ENCODE results near the gene RTEL1. TPM values are rescaled to one million over a fixed set of nuclear protein-coding genes. Genes with fewer than 3 reads are reported as not detected.
"Not testable (repeated sequence)": the region's sequence is repeated elsewhere in the genome, so short reads cannot be mapped to it uniquely, and the experiment has no call there.

The RTEL1 gene
- polyA plus RNA-seq, 1 experiment, result 11.3 TPM

DNA sequence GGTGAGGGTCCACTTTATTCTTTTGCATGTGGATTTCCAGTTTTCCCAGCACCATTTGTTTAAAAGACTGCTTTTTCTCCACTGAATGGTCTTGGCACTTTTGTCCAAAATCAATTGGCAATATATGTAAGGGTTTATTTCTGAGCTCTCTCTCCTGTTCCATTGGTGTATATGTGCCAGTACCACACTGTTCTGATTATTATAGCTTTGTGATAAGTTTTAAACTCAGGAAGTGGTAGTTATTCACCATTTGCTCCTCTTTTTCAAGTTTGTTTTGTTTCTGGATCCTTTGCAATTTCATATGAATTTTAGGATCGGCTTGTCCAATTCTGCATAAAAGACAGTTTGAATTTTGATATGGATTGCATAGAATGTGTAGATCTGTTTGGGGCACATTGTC, 54.1 kb downstream of the RTEL1 start:
- no peak overlapping the region for H3K4me3 ChIP-seq (ENCODE audit: low read depth, low read length)
- H3K27ac ChIP-seq (ENCODE audit: low read depth, low read length), result no peak overlapping the region
- TF ChIP-seq, protein P1, sequence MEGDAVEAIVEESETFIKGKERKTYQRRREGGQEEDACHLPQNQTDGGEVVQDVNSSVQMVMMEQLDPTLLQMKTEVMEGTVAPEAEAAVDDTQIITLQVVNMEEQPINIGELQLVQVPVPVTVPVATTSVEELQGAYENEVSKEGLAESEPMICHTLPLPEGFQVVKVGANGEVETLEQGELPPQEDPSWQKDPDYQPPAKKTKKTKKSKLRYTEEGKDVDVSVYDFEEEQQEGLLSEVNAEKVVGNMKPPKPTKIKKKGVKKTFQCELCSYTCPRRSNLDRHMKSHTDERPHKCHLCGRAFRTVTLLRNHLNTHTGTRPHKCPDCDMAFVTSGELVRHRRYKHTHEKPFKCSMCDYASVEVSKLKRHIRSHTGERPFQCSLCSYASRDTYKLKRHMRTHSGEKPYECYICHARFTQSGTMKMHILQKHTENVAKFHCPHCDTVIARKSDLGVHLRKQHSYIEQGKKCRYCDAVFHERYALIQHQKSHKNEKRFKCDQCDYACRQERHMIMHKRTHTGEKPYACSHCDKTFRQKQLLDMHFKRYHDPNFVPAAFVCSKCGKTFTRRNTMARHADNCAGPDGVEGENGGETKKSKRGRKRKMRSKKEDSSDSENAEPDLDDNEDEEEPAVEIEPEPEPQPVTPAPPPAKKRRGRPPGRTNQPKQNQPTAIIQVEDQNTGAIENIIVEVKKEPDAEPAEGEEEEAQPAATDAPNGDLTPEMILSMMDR (IDR thresholded peaks at IDR 0.05; ENCODE audit: low read depth, low read length), result no peak
- CTCF ChIA-PET, result no interaction called here
- H3K27me3 ChIP-seq (ENCODE audit: control insufficient read depth, insufficient read depth, low read length), result no peaks in the 10 kb centered on the region
- peaks cover 18% of the 10 kb centered on the region for H3K9me3 ChIP-seq (ENCODE audit: control insufficient read depth, insufficient read depth, low read length)
- POLR2A ChIA-PET, result no interaction called here
- no peak for DNase-seq (ENCODE audit: low read depth, low spot score)

DNA sequence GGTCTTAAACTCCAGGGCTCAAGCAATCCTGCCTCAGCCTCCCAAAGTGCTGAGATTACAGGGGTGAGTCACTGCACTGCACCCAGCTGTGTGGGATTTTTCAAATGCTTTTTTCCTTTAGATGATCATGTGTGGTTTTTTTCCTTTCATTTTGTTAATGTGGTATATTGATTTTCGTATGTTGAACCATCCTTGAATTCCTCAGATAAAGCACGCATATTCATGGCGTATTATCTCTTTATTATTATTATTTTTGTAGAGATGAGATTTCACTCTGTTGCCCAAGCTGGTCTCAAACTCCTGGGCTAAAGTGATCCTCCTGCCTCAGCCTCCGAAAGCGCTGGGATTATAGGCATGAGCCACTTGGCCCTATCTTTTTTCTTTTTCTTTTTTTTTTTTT, 56.7 kb downstream of the RTEL1 start:
- H3K9me3 ChIP-seq (ENCODE audit: control insufficient read depth, insufficient read depth, low read length), result peaks cover 27% of the 10 kb centered on the region
- TF ChIP-seq, protein P1 (IDR thresholded peaks at IDR 0.05; ENCODE audit: low read depth, low read length), result no peak
- no peak overlapping the region for H3K27ac ChIP-seq (ENCODE audit: low read depth, low read length)
- POLR2A ChIA-PET, result no interaction called here
- CTCF ChIA-PET, result no interaction called here
- H3K27me3 ChIP-seq (ENCODE audit: control insufficient read depth, insufficient read depth, low read length), result no peaks in the 10 kb centered on the region
- H3K4me3 ChIP-seq (ENCODE audit: low read depth, low read length), result no peak overlapping the region
- DNase-seq (ENCODE audit: low read depth, low spot score), result no peak

DNA sequence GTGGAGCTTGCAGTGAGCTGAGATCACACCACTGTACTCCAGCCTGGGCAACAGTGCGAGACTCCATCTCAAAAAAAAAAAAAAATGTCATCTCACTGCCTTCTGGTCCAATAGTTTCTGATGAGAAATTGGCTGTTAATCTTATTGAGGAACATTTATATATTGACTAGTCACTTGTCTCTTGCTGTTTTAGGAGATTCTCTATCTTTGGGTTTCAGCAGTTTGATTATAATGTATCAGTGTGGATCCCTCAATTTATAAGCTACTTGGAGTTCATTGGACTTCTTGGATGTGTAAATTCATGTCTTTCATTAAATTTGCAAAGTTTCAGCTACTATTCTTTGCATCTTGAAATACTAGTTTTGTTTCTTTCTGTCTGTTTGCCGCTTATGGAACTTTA, 60.9 kb downstream of the RTEL1 start:
- Histone ChIP-seq H3K4me3 (ENCODE audit: low read depth, low read length) (no peak overlapping the region), H3K27me3 (ENCODE audit: control insufficient read depth, insufficient read depth, low read length) (no peaks in the 10 kb centered on the region), H3K9me3 (ENCODE audit: control insufficient read depth, insufficient read depth, low read length) (peaks cover 24% of the 10 kb centered on the region), H3K27ac (ENCODE audit: low read depth, low read length) (no peak overlapping the region)
- DNase-seq (ENCODE audit: low read depth, low spot score), result no peak
- TF ChIP-seq, protein P1 (IDR thresholded peaks at IDR 0.05; ENCODE audit: low read depth, low read length), result no peak
- ChIA-PET POLR2A (interaction anchor here (0.7 kb wide), 1 partner anchor 22 kb away, joined by 3 read pairs; no protein-coding TSS in a partner anchor), CTCF (interaction anchor here (0.6 kb wide), 1 partner anchor 32 kb away, joined by 3 read pairs; no protein-coding TSS in a partner anchor)

DNA sequence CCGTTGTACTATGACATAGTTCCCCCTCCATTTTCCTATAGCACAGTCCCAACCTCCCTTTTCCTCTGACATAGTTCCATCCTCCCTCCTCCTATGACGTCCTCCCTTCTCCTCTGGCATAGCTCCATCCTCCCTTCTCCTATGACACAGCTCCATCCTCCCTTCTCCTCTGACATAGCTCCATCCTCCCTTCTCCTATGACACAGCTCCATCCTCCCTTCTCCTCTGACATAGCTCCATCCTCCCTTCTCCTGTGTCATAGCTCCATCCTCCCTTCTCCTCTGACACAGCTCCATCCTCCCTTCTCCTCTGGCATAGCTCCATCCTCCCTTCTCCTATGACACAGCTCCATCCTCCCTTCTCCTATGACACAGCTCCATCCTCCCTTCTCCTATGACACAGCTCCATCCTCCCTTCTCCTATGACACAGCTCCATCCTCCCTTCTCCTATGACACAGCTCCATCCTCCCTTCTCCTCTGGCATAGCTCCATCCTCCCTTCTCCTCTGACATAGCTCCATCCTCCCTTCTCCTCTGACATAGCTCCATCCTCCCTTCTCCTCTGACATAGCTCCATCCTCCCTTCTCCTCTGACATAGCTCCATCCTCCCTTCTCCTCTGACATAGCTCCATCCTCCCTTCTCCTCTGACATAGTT, 65.0 kb downstream of the RTEL1 start:
- CTCF ChIA-PET, result interaction anchor here (0.7 kb wide), 1 partner anchor 15 kb away, joined by 3 read pairs; the partner anchor contains the start of gene ZGPAT
- H3K9me3 ChIP-seq (ENCODE audit: control insufficient read depth, insufficient read depth, low read length), result peaks cover 22% of the 10 kb centered on the region
- H3K27ac ChIP-seq (ENCODE audit: low read depth, low read length); H3K27me3 ChIP-seq (ENCODE audit: control insufficient read depth, insufficient read depth, low read length); DNase-seq (ENCODE audit: low read depth, low spot score); H3K4me3 ChIP-seq (ENCODE audit: low read depth, low read length): not testable (repeated sequence)
- POLR2A ChIA-PET, result interaction anchor here (0.7 kb wide), 1 partner anchor 16 kb away, joined by 3 read pairs; the partner anchor contains the start of gene SLC2A4RG

DNA sequence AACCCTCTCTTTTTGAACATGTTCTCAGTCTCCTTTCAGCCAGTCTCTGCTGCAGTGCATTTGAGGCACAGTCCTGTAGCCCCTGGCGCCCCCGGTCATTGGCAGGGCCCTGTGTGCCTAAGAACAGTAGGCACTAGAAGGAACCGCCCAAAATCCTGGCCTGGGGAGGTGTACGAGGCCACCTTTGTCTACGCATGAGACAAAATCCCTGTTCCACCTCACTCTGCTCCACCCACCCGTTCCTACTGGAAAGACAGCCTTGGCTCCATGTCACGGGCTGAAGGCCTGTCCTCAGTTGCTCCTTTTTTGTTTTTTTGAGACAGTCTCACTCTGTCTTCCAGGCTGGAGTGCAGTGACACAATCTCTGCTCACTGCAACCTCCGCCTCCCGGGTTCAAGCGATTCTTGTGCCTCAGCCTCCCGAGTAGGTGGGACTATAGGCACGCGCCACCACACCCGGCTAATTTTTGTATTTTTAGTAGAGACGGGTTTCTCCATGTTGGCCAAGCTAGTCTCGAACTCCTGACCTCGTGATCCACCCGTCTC, 72.1 kb downstream of the RTEL1 start:
- CTCF ChIA-PET; POLR2A ChIA-PET; H3K27me3 ChIP-seq (ENCODE audit: control insufficient read depth, insufficient read depth, low read length); H3K4me3 ChIP-seq (ENCODE audit: low read depth, low read length); DNase-seq (ENCODE audit: low read depth, low spot score); H3K27ac ChIP-seq (ENCODE audit: low read depth, low read length); H3K9me3 ChIP-seq (ENCODE audit: control insufficient read depth, insufficient read depth, low read length): not testable (repeated sequence)

DNA sequence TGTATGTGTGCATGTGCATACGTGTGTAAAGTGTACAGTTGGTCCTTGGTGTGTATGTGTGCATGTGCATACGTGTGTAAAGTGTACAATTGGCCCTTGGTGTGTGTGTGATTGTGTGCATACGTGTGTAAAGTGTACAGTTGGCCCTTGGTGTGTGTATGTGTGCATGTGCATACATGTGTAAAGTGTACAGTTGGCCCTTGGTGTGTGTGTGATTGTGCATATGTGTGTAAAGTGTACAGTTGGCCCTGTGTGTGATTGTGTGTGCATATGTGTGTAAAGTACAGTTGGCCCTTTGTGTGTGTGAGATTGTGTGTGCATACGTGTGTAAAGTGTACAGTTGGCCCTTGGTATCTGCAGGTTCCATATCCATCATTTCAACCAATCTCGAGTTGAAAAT, 73.3 kb downstream of the RTEL1 start:
- Histone ChIP-seq H3K9me3 (ENCODE audit: control insufficient read depth, insufficient read depth, low read length) (no peaks in the 10 kb centered on the region; the same call in 1 of the 2 replicates), H3K27ac (ENCODE audit: low read depth, low read length) (no peak overlapping the region), H3K27me3 (ENCODE audit: control insufficient read depth, insufficient read depth, low read length) (no peaks in the 10 kb centered on the region), H3K4me3 (ENCODE audit: low read depth, low read length) (no peak overlapping the region)
- no peak for DNase-seq (ENCODE audit: low read depth, low spot score)
- ChIA-PET POLR2A (no interaction called here), CTCF (no interaction called here)
- TF ChIP-seq, protein P1 (IDR thresholded peaks at IDR 0.05; ENCODE audit: low read depth, low read length), result no peak

Measured in AG04450 (cell line).